GM21367 (cell line): Measurements from ENCODE around the gene ACTN1.

ENCODE experiments used
- ATAC-seq: cut with Tn5 transposase; IDR thresholded peaks from one replicate; pipeline ENCODE4 v1.9.1; 2021; ENCODE audit not compliant: unreplicated experiment

Gene ACTN1

GRCh38 chr14:68937471-68938270 is 41.4 kb downstream of the ACTN1 start:
- ATAC-seq, result no peak

- no peak for ATAC-seq
Measured at GRCh38 chr14:68936980-68937379, 42.1 kb downstream of the ACTN1 start.

GRCh38 chr14:68936476-68936875 is 42.6 kb downstream of the ACTN1 start:
- no peak for ATAC-seq

GRCh38 chr14:68935761-68936214 is 43.3 kb downstream of the ACTN1 start:
- ATAC-seq, result no peak

- ATAC-seq, result no peak
Measured at GRCh38 chr14:68934066-68934465, 45.0 kb downstream of the ACTN1 start.

- no peak for ATAC-seq
Measured at GRCh38 chr14:68932686-68933085, 46.4 kb downstream of the ACTN1 start.

GRCh38 chr14:68932231-68932630 is 46.9 kb downstream of the ACTN1 start:
- ATAC-seq, result no peak

- ATAC-seq, result no peak
Measured at GRCh38 chr14:68931474-68932051, 47.5 kb downstream of the ACTN1 start.

GRCh38 chr14:68931063-68931462 is 48.0 kb downstream of the ACTN1 start:
- ATAC-seq, result no peak

GRCh38 chr14:68929623-68930307 is 49.3 kb downstream of the ACTN1 start:
- no peak for ATAC-seq

GRCh38 chr14:68928770-68929550 is 50.1 kb downstream of the ACTN1 start:
- ATAC-seq, result no peak

- ATAC-seq, result no peak
Measured at GRCh38 chr14:68927956-68928675, 51.0 kb downstream of the ACTN1 start.

GRCh38 chr14:68927089-68927488 is 52.0 kb downstream of the ACTN1 start:
- no peak for ATAC-seq

- ATAC-seq, result no peak
Measured at GRCh38 chr14:68926236-68926635, 52.9 kb downstream of the ACTN1 start.

- ATAC-seq, result no peak
Measured at GRCh38 chr14:68925373-68925772, 53.7 kb downstream of the ACTN1 start.

- ATAC-seq, result no peak
Measured at GRCh38 chr14:68924186-68925158, 54.6 kb downstream of the ACTN1 start.

- no peak for ATAC-seq
Measured at GRCh38 chr14:68922886-68923285, 56.2 kb downstream of the ACTN1 start.

- ATAC-seq, result no peak
Measured at GRCh38 chr14:68922201-68922621, 56.9 kb downstream of the ACTN1 start.

GRCh38 chr14:68921666-68922065 is 57.4 kb downstream of the ACTN1 start:
- no peak for ATAC-seq
